ENCODE results near the gene GNG12.

Gene GNG12

GRCh38 chr1:67739361-67739760 is 93.9 kb downstream of the GNG12 start:
- ChIA-PET POLR2A (no interaction called here), CTCF (interaction anchor here (1.3 to 7.3 kb wide), 5 partner anchors 13 to 178 kb away, joined by 4 to 62 read pairs (median 20); no protein-coding TSS in a partner anchor)
- no peak for DNase-seq (ENCODE audit: extremely low spot score)
- TF ChIP-seq, protein P1, sequence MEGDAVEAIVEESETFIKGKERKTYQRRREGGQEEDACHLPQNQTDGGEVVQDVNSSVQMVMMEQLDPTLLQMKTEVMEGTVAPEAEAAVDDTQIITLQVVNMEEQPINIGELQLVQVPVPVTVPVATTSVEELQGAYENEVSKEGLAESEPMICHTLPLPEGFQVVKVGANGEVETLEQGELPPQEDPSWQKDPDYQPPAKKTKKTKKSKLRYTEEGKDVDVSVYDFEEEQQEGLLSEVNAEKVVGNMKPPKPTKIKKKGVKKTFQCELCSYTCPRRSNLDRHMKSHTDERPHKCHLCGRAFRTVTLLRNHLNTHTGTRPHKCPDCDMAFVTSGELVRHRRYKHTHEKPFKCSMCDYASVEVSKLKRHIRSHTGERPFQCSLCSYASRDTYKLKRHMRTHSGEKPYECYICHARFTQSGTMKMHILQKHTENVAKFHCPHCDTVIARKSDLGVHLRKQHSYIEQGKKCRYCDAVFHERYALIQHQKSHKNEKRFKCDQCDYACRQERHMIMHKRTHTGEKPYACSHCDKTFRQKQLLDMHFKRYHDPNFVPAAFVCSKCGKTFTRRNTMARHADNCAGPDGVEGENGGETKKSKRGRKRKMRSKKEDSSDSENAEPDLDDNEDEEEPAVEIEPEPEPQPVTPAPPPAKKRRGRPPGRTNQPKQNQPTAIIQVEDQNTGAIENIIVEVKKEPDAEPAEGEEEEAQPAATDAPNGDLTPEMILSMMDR (IDR thresholded peaks at IDR 0.05; ENCODE audit: control extremely low read depth, extremely low read depth, low read depth, missing control alignments) = no peak

DNA sequence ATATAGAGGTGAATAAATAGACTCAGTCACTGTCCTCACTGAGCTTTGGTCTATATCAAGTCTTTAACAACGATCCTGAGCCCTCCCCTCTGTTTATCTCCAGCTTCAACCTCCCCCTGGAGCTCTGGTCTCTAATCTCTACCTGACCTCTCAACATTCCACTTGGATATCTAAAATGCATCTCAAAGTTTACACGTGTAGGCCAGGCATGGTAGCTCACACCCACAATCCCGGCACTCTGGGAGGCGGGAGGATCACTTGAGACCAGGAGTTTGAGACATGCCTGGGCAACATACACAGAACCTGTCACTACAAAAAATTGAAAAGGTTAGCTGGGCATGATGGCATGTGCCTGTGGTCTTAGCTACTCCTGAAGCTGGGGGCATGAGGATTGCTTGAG is 94.9 kb downstream of the GNG12 start:
- POLR2A ChIA-PET = no interaction called here
- DNase-seq (ENCODE audit: extremely low spot score) = no peak
- TF ChIP-seq, protein P1 (IDR thresholded peaks at IDR 0.05; ENCODE audit: control extremely low read depth, extremely low read depth, low read depth, missing control alignments) = no peak
- CTCF ChIA-PET = interaction anchor here (1.5 to 7.3 kb wide), 7 partner anchors 9 to 177 kb away, joined by 4 to 62 read pairs (median 8); no protein-coding TSS in a partner anchor

- TF ChIP-seq, protein P1 (IDR thresholded peaks at IDR 0.05; ENCODE audit: control extremely low read depth, extremely low read depth, low read depth, missing control alignments) = no peak
- POLR2A ChIA-PET = no interaction called here
- DNase-seq (ENCODE audit: extremely low spot score) = no peak
- CTCF ChIA-PET = interaction anchor here (1.5 to 7.3 kb wide), 7 partner anchors 9 to 176 kb away, joined by 4 to 62 read pairs (median 8); no protein-coding TSS in a partner anchor
Measured at GRCh38 chr1:67737875-67738274, 95.4 kb downstream of the GNG12 start.

DNA sequence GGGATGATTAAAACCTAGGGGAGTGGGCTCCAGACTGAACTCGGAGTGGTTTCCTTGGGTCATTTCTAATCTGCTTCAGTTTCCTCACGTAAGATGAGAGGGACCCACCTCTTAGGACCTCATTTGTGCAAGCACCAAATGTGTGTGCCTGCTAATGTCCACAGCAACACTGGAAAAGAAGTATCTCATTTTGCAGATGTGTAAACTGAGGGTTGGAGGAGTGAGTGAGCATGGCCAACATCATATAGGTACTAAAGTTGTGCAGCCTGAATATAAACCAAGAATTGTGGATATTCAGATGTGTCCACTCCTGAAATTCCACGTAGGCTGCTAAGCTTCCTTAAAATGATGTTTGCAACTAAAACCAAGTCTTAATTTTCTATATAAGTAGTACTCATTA is 96.5 kb downstream of the GNG12 start:
- TF ChIP-seq, protein P1 (IDR thresholded peaks at IDR 0.05; ENCODE audit: control extremely low read depth, extremely low read depth, low read depth, missing control alignments) = no peak
- DNase-seq (ENCODE audit: extremely low spot score) = no peak
- ChIA-PET CTCF (interaction anchor here (0.8 to 7.3 kb wide), 7 partner anchors 10 to 56 kb away, joined by 3 to 62 read pairs (median 8); no protein-coding TSS in a partner anchor), POLR2A (no interaction called here)

DNA sequence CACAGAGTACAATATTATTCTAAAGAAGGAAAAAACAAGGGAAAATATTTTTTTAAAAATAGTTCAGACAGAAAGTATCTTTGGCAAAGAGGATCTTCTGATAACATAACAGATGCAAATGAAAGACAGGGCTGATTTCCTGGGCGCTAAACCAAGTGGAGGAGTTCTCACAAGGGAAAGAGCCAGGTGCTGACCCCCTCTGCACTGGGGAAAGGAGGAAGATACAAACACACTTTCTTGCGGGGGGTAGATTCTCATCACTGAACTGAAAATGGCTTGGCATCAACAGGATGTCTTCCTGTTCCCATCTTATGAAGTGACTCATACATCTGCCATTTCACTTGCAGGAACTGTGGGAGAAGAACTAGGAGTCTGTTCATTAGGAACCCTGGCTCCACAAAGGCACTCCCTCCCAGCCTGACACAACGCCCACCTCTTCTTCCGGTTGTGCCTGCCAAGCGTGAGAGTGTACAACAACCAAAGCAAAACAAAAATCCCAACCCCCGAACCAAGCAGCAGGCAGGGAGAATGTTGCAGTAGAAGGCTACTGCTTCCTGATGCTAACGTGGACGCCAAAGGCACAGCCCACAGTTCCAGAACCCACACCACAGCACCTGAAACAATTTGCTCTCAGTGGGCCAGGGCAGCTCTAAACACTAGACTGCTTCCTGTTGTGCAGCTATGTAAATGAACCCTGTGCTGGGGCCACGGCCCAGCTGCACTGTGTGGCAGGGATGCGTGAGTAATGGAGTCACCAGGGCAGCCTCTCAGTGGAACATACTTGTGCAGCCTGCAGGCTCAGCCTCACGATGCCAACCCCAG is 97.2 kb downstream of the GNG12 start:
- POLR2A ChIA-PET = no interaction called here
- peak; percentile 68 for DNase-seq (ENCODE audit: extremely low spot score)
- CTCF ChIA-PET = interaction anchor here (0.6 to 4.4 kb wide), 6 partner anchors 11 to 154 kb away, joined by 3 to 22 read pairs (median 8); no protein-coding TSS in a partner anchor
- TF ChIP-seq, protein P1 (IDR thresholded peaks at IDR 0.05; ENCODE audit: control extremely low read depth, extremely low read depth, low read depth, missing control alignments) = no peak

- TF ChIP-seq, protein P1 (IDR thresholded peaks at IDR 0.05; ENCODE audit: control extremely low read depth, extremely low read depth, low read depth, missing control alignments) = no peak
- DNase-seq (ENCODE audit: extremely low spot score) = no peak
- POLR2A ChIA-PET = no interaction called here
- CTCF ChIA-PET = interaction anchor here (1.1 to 4.5 kb wide), 3 partner anchors 18 to 31 kb away, joined by 3 to 30 read pairs (median 8); no protein-coding TSS in a partner anchor
Measured at GRCh38 chr1:67735206-67735605, 98.1 kb downstream of the GNG12 start.
